NCI-H1694 (cell line): ENCODE measurements around the gene MON2.
A peak's percentile ranks its signal among the peaks of the same experiment; 100 is the strongest.
"Not testable (repeated sequence)": the region's sequence is repeated elsewhere in the genome, so short reads cannot be mapped to it uniquely, and the experiment has no call there.

ENCODE experiments used
- DNase-seq: peaks from one replicate; lab custom pipeline; 2025; lab: John Stamatoyannopoulos, UW

MON2 gene, protein sequence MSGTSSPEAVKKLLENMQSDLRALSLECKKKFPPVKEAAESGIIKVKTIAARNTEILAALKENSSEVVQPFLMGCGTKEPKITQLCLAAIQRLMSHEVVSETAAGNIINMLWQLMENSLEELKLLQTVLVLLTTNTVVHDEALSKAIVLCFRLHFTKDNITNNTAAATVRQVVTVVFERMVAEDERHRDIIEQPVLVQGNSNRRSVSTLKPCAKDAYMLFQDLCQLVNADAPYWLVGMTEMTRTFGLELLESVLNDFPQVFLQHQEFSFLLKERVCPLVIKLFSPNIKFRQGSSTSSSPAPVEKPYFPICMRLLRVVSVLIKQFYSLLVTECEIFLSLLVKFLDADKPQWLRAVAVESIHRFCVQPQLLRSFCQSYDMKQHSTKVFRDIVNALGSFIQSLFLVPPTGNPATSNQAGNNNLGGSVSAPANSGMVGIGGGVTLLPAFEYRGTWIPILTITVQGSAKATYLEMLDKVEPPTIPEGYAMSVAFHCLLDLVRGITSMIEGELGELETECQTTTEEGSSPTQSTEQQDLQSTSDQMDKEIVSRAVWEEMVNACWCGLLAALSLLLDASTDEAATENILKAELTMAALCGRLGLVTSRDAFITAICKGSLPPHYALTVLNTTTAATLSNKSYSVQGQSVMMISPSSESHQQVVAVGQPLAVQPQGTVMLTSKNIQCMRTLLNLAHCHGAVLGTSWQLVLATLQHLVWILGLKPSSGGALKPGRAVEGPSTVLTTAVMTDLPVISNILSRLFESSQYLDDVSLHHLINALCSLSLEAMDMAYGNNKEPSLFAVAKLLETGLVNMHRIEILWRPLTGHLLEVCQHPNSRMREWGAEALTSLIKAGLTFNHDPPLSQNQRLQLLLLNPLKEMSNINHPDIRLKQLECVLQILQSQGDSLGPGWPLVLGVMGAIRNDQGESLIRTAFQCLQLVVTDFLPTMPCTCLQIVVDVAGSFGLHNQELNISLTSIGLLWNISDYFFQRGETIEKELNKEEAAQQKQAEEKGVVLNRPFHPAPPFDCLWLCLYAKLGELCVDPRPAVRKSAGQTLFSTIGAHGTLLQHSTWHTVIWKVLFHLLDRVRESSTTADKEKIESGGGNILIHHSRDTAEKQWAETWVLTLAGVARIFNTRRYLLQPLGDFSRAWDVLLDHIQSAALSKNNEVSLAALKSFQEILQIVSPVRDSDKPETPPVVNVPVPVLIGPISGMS (N-terminal part only)

DNA sequence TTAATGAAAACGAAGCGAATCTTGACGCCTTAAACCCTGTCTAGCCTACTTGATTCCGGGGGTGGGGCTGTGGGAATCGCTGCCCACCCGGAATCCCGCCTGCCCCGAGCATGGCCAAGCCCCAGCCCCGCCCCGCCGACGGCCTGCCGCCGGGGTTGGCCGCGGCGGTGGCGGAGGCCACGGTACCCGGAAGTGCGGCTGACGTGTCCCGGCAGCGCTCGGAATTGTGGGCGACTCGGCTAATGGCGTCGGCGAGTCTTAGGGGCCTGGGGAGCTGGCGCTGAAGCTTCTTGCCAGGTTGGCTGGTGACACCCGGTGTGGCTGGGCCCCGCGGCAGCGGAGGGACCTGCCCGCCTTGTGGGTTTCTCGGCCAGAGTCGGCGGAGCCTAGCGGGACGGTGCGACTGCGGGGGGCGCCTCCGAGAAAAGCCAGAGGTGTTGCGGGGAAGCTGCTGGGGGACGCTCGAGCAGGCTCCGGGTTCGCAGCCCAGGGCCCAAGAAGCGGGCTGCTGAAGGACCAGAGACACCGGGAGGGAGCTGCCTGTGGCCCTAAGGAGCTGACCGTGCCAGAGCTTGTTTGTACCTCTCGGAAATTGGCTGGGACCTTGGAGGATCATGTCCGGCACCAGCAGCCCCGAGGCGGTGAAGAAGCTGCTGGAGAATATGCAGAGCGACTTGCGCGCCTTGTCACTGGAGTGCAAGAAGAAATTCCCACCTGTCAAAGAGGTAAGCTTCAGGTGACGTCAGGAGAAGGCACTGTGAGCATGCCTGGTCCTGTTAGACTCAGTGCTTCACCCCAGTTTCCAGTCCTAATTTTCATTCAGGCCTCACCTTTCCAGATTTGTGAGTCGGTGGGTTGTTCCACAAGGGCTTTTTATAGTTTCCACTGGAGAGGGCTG lies at the start of gene MON2:
TSS of gene MON2 (plus strand) at position 233 of the 898 bp plus-strand sequence. CDS start at position 615, 382 bp downstream.
- peak; percentile 17 for DNase-seq

DNA sequence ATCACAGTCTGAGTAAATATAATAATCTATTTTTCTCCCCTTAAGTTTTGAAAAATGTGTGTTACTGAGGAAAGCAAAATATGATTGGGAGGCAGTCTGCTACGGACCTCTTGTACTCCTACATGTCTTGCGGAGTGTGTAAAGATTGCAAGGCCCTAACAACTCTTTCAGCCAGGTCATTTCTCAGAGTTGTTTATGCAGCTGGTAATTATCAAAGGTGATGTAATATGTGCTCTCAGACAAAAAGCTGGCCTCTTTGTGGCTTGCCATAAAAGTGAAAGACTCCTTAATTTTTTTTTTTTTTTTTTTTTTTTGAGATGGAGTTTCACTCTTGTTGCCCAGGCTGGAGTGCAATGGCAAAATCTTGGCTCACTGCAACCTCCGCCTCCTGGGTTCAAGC lies 40.5 kb upstream of the MON2 start:
- DNase-seq = no peak

DNA sequence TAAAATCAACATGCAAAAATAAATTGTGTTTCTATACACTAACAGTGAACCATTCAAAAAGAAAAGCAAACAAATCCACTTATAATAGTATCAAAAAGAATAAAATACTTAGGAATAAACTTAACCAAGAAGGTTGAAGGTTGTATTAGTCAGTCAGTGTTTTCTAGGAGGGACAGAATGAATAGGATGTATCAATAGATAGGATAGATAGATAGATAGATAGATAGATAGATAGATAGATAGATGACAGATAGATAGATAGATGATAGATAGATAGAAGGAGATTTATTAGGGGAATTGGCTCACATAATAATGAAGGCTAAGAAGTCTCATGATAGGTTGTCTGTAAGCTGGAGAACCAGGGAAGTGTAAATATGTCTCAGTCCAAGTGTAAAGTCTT lies 37.2 kb upstream of the MON2 start:
- no peak for DNase-seq

DNA sequence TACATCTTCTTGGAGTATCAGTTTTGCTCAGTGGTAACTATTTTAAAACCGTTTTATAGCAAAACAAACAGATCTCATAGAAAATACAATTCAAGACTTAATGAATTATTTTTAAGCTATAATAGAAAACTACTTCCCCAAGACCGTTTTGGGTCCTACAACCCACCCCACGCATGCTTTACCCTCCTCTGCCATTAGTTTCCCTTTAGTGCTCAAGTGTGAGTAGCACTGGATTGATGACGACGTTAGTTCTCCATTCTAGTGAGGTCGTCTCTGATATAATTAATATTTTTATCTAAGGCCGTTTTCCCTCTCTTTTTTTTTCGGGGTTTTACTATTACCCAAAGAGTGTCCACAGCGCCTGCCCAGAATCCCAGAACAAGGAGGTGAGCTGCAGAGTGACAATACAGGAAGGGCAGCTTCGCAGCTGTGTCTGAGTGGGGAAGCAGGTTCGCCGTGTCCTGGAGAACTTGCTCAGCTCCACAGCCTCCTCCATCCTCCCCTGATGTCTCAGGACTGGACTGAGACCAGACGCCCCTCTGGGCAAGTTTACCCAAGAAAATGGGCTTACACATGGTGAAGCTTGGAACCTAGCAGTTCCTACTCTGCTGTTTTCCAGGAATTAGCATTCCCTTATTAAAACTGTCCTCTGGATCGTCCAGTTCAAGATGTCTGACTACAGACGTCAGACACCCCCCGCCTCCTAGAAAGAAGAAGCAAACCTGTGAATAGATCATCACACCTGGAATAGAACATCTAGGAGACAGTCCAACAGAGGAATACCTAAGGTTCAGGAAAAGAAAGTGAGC lies 31.9 kb upstream of the MON2 start:
- no peak for DNase-seq

DNA sequence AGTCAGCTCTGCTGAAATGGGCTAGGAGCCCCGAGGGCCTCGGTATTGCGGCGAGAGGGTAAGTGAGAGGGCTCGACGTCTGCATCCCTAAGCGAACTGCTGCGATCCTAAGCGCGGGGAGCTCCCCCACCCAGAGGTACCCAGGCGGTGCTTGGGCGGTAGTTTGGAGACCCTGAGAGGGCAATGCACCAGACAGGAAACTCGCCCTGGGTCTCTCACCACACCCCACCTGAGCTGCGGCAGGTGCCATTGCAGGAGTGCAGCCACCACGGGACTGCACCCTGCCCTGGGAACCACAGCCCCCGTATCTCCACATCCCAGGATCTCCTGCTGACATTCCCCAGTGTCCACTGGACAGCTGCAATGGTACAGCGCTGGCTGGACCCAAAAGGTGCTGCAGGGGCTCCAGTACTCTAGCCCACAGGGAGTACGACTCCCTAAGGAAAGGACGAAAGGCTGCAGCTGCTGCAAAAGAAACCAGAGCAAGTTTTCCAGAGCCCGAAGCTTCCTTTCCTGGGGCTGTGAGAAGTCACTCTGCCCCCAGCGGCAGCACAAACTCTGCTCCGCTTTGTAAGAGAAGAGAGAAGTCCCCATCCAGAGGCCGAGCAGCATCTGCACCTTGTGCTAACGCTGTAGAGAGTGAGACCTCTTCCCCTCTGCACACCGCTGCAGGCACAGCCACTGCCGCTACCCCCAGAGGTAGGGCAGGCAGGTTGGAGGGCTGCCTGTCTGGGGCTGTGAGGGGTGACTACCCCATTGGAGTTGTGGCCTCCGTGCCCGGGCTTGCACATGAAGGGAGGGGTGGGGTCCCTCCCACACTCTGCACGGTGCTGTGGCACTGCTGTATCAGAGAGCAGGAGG lies 31.1 kb upstream of the MON2 start:
- DNase-seq = peak; percentile 33

DNA sequence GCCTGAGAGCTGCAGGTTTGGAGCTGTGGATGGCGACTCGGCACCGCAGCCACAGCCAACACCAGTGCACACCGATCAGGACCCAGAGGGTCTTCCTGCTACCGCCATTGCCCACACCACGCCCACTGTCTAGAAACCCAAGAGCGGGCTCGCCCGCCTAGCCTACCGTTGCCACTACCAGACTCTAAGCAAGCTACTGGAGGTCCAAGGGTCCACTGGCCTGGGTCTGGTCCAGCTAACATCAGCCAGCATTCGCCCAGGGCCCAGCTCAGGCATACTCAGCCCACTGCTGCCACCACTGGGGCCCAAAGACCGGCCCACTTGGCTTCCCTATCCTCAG lies 30.5 kb upstream of the MON2 start:
- DNase-seq = no peak

DNA sequence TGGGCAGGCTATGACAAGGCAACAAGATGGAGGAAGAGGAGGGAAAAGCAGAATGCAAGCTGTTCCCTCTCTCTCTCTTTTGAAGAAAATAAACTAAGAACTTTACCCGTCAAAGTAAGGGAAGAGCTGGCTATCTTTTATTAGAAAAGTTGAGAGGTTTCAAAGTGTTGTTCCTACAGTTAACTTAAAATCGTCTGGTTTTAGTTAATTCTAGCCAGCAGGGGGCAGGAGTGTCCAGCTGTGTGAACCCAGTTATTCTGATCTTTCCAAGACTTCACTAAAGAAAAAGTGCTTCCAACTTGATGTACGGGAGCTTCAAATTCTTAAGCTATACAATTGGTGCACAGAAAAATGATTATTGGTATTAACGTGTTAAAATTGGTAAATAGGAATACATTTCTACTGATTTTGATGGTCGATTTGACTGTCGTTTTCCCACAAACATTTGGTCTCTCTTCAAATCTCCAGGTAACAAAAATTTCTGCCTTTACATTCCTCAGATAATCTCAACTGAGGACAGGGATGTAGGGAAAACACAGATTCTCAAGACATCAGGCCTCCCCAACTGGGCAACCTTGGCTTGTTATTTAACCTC lies 28.4 kb upstream of the MON2 start:
- peak; percentile 39 for DNase-seq

DNA sequence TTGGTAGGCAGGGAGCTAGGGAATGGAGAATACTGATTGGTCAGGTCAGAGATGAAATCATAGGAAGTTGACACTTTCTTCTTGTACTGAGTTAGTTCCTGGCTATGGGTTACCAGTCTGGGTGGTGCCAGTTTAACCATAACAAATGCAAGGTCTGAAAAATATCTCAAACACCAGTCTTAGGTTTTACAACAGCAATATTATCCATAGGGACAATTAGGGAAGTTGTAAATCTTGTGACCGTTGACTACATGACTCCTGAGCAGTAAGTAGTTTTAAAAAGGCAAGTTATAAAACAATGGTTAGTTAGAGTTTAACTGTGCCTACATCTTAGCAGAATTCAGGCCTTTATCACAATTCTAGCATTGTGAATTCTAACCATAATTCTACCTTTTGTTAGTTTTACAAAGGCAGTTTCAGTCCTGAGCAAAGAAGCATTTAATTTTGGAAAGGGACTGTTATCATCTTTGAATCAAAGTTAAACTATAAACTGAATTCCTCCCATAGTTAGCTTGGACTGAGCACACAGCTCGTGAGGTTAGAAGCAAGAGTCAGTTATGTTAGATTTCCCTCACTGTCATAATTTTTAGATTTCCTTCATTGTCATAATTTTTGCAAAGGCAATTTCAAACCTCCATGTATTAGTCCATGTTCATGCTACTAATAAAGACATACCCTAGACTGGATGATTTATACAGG lies 19.7 kb upstream of the MON2 start:
- no peak for DNase-seq

DNA sequence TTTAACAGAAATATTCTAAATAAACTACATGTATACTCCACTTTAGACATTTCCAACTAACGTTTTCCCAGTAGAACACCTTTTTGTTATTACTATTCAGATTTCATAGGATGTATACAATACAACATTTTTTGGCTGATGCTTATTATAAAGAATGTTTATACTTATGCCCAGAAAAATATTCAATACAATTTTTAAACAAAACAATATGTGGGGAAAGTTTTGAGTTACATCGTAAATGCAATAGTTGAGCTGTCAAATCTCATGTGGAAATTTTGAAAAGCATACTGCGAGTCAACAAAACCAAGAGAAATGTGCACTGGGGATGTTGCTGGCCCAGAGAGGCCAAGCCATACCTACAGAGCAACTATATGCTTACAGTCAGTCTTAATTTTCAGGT lies 18.2 kb upstream of the MON2 start:
- DNase-seq = no peak

DNA sequence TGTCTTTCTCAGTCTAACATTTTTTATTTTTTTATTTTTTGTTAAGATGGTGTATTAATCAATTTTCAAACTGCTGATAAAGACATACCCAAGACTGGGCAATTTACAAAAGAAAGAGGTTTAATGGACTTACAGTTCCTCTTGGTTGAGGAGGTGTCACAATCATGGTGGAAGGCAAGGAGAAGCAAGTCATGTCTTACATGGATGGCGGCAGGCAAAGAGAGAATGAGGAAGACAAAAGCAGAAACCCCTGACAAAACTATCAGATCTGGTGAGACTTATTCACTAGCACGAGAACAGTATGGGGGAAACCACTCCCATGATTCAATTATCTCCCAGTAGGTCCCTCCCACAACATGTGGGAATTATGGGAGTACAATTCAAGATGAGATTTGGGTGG lies 11.2 kb upstream of the MON2 start:
- not testable (repeated sequence) for DNase-seq

DNA sequence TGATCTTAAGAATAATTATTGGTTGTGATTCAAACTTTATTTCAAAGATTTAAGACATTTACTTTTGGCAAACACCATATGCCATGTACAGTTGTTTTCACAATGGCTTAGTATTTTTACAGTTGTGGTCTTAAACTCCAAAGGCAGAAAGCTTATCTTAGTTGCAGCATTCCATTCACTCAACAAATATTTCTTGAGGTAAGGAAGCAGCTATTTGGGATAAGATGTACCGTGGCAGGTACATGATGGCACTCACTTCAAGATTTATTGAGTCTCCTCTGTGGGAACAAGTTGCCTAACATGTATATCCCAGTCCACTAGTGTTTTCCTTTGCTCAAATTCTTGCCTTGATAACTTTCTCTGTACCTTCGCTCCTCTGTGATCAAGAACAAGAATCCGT lies 8.0 kb upstream of the MON2 start:
- DNase-seq = no peak

DNA sequence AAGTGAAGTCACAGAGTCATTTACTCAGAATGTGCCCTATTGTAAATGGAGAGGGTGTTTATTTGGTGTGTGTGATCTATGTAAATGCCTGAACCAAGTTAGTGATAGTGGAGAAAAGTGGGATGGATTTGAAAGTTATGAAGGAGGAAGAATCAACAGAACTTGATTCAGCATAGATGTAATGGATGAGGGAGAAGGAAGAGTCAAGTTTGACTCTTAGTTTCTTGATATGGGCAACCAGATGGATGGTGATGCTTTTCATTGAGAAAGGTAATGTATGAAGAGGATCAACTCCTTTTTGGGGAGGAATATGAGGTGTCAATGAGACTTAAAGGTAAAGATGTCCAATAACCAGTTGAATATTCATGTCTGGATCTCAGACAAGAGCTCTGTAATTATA lies 6.7 kb upstream of the MON2 start:
- no peak for DNase-seq

DNA sequence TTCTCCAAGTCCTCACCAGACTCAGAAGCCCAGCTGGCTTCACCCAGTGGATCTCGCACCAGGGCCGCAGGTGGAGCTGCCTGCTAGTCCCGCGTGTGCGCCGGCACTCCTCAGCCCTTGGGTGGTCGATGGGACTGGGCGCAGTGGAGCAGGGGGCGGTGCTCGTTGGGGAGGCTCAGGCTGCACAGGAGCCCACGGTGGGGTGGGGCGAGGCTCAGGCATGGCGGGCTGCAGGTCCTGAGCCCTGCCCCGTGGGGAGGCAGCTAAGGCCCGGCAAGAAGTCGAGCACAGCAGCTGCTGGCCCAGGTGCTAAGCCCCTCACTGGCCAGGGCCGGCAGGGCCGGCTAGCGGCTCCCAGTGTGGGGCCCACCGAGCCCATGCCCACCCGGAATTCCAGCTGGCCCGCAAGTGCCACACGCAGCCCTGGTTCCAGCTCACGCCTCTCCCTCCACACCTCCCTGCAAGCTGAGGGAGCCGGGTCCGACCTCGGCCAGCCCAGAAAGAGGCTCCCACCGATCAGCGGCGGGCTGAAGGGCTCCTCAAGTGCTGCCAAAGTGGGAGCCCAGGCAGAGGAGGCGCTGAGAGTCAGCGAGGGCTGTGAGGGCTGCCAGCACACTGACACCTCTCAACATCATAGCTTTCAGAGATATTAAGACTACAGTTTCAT lies 5.3 kb upstream of the MON2 start:
- not testable (repeated sequence) for DNase-seq

DNA sequence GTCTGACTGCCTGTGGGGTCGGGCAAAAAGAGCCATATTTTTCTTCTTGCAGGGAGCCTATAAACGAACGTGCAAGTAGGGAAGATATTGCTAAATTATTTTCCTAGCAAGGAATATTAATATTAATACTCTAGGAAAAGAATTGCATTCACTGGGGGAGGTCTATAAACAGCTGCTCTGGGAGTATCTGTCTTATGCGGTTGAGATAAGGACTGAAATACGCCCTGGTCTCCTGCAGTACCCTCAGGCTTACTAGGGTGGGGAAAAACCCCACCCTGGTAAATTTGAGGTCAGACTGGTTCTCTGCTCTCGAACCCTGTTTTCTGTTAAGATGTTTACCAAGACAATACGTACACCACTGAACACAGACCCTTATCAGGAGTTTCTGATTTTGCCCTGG lies 3.4 kb upstream of the MON2 start:
- DNase-seq = not testable (repeated sequence)

DNA sequence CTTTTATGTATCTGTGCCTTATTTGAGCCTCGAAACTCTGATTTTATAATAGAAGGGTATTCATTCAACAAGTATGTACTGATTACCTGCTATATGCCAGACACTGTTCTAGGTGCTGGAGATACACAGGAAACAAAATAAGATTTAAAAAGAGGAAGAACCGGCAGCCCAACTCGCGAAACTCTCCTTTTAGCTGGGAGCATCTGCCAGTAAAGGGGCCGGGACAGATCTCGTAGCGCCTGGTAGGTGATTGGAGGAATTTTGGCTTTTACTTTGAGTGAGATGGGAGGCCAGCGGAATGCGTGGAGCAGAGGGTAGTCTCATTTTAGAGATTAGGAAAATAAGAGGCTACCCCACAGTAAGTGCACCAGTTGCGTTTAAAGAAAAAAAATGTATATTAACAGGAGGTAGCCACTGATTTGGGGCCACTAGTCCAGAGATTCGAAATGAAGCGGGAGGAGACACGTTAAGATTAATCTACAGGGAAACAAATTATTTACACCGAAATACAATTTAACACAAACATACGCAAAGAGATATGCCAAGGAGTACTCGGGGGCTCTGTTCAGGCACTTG lies 520 bp upstream of the MON2 start:
- peak; percentile 4 for DNase-seq

DNA sequence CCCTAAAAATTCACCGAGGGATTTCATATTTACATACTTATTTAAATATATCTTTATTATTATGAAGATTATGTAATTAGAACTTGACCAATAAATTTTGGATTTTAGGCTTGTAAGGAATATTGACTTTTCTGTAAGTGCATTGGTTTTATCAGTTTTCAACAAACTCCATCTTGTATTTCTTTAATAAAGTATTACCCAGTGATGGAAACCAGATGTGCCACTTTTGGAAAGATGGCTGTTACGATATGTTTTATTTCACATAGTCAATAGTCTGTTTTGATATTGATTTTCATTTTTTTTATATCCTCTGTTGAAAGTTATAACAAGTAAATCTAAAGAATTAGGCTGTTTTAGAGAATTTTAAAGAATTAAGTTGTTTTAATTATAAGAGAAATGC lies 1.8 kb downstream of the MON2 start:
- DNase-seq = no peak

DNA sequence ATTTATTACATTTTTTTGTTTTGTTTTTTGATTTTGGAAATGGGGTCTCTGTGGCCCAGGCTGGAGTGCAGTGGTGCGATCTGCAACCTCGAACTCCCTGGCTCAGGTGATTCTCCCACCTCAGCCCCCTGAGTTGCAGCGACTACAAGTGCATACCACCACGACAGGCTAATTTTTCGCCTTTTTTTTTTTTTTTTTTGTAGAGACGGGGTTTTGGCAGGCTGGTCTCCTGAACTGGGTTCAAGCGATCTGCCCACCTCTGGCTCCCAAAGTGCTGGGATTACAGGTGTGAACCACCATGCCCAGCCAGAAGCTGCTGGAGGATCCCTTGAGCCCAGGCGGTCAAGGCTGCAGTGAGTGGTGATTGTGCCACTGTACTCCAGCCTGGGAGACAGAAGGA lies 2.3 kb downstream of the MON2 start:
- DNase-seq = no peak

DNA sequence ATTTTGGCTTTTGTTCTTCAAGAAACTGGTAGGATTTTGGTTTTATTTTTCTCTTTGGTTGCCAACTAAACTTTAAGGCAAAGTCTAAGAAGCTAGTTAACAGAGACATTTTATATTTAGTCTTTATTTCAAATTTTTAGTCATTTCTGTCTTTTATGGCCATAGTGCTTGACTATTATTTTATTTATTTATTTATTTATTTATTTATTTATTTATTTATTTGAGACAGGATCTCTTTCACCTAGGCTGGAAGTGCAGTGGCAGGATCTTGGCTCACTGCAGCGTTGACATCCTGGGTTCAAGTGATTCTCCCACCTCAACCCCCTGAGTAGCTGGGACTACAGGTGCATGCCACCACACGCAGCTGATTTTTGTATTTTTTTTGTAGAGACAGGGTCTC lies 3.1 kb downstream of the MON2 start:
- DNase-seq = no peak
